ENCODE data around the gene TPSD1.
"Not testable (repeated sequence)": the region's sequence is repeated elsewhere in the genome, so short reads cannot be mapped to it uniquely, and the experiment has no call there.

Gene TPSD1

DNA sequence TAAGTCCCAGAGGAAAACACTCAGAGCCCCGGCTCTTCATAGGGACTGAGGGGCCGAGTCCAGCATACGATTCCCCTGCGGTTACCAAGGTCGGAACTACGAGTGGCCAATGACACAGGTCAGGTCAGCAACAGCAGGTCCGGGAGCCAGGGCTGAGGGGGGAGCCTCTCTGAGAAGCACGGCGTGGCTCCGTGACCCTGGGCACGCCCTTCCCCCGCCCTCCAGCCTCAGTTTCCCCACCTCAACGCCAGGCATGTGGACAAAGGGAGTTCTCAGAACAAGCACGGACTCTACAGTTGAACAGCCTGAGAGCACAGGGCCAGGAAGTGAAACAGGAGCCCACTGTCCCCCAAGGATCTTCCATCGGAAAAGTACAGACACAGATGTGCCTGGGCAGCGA, 25.6 kb downstream of the TPSD1 start:
- no peak for DNase-seq (ENCODE audit: low read depth in 2 of 2)

DNA sequence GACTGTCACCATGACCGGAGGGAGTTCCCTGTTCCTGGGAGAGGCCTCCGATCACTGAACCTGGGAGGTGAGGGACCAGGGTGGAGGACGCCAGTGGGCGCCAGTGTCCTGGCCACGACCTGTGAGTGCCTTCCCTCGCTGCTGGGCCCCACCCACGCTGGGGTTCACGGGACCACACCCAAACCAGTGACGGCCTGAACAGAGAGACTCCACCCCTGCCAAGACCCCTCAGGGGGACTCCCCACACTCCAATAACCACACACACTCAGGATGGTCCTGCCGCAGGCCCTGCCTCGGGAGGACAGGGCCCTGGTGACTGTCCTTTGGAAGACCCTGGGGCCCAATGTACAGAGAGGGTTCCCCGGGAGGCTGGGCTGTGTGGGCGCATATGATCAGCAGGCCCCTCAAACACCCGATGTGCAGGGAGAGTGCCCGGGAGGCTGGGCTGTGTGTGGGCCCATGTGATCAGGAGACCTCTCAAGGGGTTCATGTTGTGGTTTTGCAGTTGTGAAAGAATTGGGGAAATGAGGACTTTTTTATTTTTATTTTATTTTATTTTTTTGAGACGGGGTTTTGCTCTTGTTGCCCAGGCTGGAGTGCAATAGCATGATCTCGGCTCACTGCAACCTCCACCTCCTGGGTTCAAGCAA, 26.6 kb downstream of the TPSD1 start:
- no peak for DNase-seq (ENCODE audit: low read depth in 2 of 2)

- DNase-seq (ENCODE audit: low read depth in 2 of 2) = no peak
These were observed 27.4 kb downstream of the TPSD1 start for GRCh38 chr16:1283296-1283695.

DNA sequence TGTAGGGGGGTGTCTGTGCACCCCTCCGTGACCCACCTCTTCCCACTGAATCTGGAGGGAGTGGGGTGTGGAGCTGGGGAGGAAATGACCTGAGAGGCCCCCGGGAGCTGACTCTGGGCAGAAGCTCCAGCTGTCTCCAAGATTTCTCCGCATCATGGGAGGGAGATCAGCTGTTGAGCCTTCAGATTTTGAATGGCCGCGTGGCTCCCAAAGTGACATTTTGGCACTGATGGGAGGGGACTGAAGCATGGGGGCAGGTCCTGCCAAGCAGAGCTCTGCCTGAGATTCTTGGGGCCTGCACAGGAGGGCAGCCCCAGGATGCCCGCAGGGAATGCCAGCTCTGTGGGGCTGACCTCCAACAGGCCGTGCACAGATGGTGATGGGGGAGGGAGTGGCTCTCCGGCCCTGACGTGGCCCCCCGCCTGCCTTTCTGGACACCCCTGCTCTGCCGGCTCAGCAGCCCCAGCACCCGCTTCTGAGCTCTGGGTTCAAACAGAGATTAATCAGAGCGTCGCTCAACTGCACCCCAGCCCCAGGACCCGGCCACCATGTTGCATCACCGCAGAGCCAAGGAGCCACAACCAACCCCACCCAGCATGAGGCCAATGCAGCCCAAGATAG, 28.2 kb downstream of the TPSD1 start:
- DNase-seq (ENCODE audit: low read depth in 2 of 2) = no peak

GRCh38 chr16:1285669-1286512, 30.0 kb downstream of the TPSD1 start:
- no peak for DNase-seq (ENCODE audit: low read depth in 2 of 2)

- DNase-seq (ENCODE audit: low read depth in 2 of 2) = no peak
These were observed 30.7 kb downstream of the TPSD1 start for GRCh38 chr16:1286513-1287094.

DNA sequence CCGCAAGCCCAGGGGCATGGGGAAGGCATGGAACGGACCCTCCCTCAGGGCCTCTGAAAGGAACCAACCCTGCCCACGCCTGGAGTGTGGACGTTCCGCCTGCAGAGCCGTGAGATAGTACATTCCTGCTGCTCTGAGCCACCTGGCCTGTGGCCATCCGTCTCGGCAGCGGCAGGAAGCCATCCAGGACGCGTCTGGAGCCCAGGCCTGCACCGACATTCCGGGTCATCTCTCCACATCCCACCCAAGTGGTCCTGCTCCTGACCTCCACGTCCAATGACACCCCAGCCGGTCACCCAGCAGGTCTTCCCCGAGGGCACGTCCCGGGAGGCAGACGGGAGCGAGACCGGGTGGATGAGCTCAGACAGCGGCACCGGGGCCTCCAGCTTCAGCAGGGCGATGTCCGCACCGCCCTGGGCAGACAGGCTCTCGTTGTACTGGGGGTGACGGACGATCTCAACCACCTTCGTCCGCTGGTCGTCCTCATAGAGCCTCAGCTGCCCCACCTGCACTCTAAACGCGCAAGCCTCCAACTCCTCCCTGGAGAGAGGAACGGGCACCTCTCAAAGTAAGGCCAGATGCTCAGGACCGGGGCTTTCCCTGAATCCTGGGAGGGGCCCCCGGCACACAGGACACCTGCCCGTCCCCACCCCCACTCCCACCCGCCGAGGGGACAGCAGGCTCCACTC, 32.3 kb downstream of the TPSD1 start:
- no peak for DNase-seq (ENCODE audit: low read depth in 2 of 2)

GRCh38 chr16:1288813-1289476, 33.1 kb downstream of the TPSD1 start:
- DNase-seq (ENCODE audit: low read depth in 2 of 2) = no peak

- no peak for DNase-seq (ENCODE audit: low read depth in 2 of 2)
These were observed 33.6 kb downstream of the TPSD1 start for GRCh38 chr16:1289477-1289866.

- no peak for DNase-seq (ENCODE audit: low read depth in 2 of 2)
These were observed 34.2 kb downstream of the TPSD1 start for GRCh38 chr16:1290063-1290501.

GRCh38 chr16:1290860-1291575, 35.1 kb downstream of the TPSD1 start:
- DNase-seq (ENCODE audit: low read depth in 2 of 2) = no peak

DNA sequence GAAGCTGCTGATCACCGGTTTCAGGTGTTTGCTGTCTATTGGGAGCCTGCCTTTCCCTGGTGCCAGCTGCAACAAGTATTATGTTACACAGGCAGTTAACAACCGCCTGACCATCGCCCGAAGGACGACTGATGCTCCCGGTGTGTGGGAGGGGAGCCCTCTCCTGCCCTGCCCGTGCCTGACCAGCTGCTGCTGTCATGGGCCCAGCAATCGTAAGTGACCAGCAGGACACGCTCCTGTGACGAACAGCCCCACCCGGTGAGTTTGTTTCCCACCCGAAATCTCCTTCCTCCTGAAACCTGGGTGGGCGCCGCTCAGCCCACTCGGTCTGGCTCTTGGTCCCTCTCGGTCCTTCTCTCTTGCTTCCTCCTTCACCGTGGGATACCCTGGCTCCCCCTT, 35.7 kb downstream of the TPSD1 start:
- no peak for DNase-seq (ENCODE audit: low read depth in 2 of 2)

DNA sequence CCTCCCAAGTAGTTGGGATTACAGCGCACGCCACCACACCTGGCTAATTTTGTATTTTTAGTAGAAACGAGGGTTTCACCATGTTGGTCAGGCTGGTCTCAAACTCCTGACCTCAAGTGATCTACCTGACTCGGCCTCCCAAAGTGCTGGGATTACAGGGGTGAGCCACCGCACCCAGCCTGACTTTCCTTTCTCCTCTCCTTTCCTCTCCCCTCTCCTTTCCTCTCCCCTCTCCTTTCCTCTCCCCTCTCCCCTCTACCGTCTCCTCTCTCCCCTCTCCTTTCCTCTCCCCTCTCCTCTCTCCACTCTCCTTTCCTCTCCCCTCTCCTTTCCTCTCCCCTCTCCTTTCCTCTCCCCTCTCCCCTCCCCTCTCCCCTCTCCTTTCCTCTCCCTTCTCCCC, 36.3 kb downstream of the TPSD1 start:
- not testable (repeated sequence) for DNase-seq (ENCODE audit: low read depth in 2 of 2)

- DNase-seq (ENCODE audit: low read depth in 2 of 2) = not testable (repeated sequence)
These were observed 36.9 kb downstream of the TPSD1 start for GRCh38 chr16:1292808-1293207.

- DNase-seq (ENCODE audit: low read depth in 2 of 2) = no peak
These were observed 38.2 kb downstream of the TPSD1 start for GRCh38 chr16:1293921-1294656.

GRCh38 chr16:1295465-1295864, 39.6 kb downstream of the TPSD1 start:
- DNase-seq (ENCODE audit: low read depth in 2 of 2) = no peak

GRCh38 chr16:1296688-1297017, 40.8 kb downstream of the TPSD1 start:
- DNase-seq (ENCODE audit: low read depth in 2 of 2) = not testable (repeated sequence)

DNA sequence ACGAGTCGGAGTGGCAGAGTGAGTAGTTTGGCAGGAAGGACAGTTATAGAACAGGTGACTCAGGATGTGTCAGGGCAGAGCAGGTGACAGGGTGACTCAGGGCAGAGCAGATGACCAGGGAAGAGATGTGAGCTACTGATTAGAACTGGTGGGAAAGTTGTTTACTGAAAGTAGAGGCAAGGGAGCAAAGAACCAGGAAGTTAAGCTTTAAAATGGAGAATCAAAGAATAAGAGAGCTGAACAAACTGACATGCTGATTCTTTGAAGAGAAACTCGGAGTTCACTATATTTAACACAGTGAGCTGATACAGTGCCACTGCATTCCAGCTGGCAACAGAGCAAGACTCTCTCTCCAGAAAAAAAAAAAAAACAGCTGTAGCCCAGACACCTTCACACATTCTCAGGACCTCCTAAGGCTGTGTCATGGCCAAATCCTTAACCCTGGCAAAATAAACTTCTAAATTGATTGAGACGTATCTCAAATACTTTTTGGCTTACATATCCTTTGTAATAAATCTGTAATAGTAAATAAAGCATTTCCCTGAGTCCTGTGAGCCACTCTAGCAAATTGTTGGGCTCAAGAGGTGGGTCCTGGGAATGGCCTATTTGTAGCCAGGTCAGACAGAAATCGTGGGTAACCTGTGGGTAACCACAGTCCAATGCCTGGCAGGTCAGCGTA, 41.3 kb downstream of the TPSD1 start:
- no peak for DNase-seq (ENCODE audit: low read depth in 2 of 2)

DNA sequence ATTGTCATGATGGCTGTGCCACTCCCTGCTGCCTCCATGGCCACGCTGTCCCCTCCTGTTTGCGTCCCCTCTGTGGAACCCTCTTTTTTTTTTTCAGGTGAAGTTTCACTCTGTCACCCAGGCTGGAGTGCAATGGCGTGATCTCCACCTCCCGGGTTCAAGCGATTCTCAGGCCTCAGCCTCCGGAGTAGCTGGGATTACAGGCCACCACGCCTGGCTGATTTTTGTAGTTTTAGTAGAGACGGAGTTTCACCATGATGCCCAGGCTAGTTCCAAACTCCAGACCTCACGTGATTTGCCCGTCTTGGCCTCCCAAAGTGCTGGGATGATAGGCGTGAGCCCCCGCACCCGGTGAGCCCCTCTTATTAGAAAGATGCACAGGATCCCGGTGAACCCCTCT, 42.5 kb downstream of the TPSD1 start:
- DNase-seq (ENCODE audit: low read depth in 2 of 2) = no peak

All from fibroblast of skin of left biceps (primary cell).